Ovary (tissue), 3 donors: Measurements from ENCODE around the gene RABGAP1L.
"Not testable (repeated sequence)": the region's sequence is repeated elsewhere in the genome, so short reads cannot be mapped to it uniquely, and the experiment has no call there.

ENCODE experiments used
- CTCF ChIP-seq, 3 donors: fragments of 450-650 bp in 2 of 3; fragments of 200-600 bp in 1 of 3; IDR thresholded peaks; one replicate each; pipeline versions ENCODE4 v1.5.1 to v1.8.0; 2016 to 2022; ENCODE audit warnings: antibody characterized with exemption in 3 of 3, mild to moderate bottlenecking in 1 of 3
- EP300 ChIP-seq: sonication (generic); formaldehyde crosslinking; IDR thresholded peaks from one replicate; pipeline ENCODE4 v1.6.1; 2017; ENCODE audit warnings: antibody characterized with exemption
- donor health status: DM: no; HTN: no; CAD: no.

DNA sequence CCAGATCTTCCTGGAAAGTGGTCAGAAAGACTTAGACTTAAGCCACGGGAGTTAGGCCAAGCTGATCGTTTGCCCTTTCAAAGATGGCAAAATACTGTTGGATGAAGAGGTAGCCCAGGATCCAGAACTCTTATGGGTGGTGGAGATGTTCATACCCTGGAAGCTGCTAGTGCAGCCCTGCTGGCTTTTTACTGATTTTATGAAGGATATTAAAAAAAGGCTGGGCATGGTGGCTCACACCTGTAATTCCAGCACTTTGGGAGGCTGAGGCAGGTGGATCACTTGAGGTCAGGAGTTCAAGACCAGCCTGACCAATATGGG, 864.6 kb downstream of the RABGAP1L start:
- not testable (repeated sequence) for TF ChIP-seq CTCF (IDR thresholded peaks at IDR 0.05); EP300
